IPS-20b (cell line): ENCODE data around the gene RNF144A.

Source experiments
- H3K27ac ChIP-seq: one replicate; pipeline ENCODE4 v1.5.1; 2013; ENCODE audit warnings: low read length
- H3K27me3 ChIP-seq: 2 replicates; pipeline ENCODE4 v1.6.1; 2013; ENCODE audit warnings: mild to moderate bottlenecking, low read length, inconsistent platforms; ENCODE audit not compliant: insufficient read depth
- H3K36me3 ChIP-seq: 2 replicates; pipeline ENCODE4 v1.6.1; 2013; ENCODE audit warnings: low read depth, mild to moderate bottlenecking, inconsistent platforms, low read length, moderate library complexity; ENCODE audit not compliant: insufficient read depth
- H3K4me1 ChIP-seq: 2 replicates; pipeline ENCODE4 v1.6.1; 2013; ENCODE audit warnings: mild to moderate bottlenecking, control low read depth, inconsistent platforms, low read length, moderate library complexity; ENCODE audit not compliant: insufficient read depth
- H3K4me3 ChIP-seq: 2 replicates; pipeline ENCODE4 v1.5.1; 2013; ENCODE audit warnings: mild to moderate bottlenecking, low read length, inconsistent platforms
- H3K9ac ChIP-seq: 2 replicates; pipeline ENCODE4 v1.6.1; 2013; ENCODE audit warnings: low read depth, mild to moderate bottlenecking, inconsistent platforms, low read length, moderate library complexity
- H3K9me3 ChIP-seq: 2 replicates; pipeline ENCODE4 v1.6.1; 2013; ENCODE audit warnings: mild to moderate bottlenecking, low read depth, low read length, inconsistent platforms; ENCODE audit not compliant: insufficient read depth

Gene RNF144A

DNA sequence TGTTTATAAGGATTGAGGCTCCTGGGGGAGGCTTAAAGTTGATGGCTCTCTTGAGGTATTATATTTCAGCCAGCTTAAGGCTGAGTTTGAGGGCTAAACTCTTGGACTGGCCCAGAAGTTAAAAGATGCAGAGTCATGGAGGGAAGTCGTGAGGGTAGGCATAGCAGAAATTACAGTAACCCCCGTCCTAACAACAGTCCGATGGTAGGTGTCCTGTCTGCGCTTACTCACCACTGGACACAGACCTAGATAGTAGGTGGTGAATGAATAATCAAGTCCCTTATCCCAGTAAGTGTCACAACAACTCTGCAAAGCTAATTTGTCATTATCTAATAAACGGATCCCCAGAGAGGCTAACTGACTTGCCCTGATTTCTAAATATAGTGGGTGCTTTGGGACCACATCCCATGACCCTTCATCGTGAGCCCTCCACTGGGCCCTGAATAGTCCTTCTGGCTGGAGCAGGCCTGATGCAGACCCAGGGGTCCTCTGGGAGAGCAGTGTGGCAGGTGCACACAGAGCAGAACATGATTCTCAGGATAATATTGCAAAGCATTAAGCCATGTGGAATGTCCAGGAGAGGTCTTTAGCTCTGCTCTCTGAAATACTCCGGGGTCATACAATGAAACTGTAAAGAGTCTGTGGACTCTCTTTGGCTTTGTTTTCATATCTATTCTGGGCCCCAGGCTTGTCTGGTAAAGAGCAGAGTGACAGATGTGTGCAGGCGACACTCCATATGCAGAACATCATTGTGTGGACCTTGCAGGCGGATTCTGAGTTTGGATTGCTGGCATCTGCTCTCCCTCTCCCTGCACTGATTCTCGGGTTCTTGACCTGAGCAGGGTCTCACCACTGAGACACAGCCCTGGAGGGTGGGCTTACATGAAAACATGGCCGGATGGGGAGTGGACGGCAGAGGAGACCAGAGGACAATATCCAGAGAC is 98.1 kb downstream of the RNF144A start:
- peaks cover 5% of the 10 kb centered on the region; the same call in 1 of the 2 replicates for H3K36me3 ChIP-seq
- H3K27me3 ChIP-seq, result no peaks in the 10 kb centered on the region
- H3K27ac ChIP-seq, result no peak overlapping the region
- no peak overlapping the region for H3K4me3 ChIP-seq
- no peaks in the 10 kb centered on the region for H3K9me3 ChIP-seq
- no peak overlapping the region for H3K9ac ChIP-seq
- H3K4me1 ChIP-seq, result peaks cover 9% of the 10 kb centered on the region; the same call in 1 of the 2 replicates

DNA sequence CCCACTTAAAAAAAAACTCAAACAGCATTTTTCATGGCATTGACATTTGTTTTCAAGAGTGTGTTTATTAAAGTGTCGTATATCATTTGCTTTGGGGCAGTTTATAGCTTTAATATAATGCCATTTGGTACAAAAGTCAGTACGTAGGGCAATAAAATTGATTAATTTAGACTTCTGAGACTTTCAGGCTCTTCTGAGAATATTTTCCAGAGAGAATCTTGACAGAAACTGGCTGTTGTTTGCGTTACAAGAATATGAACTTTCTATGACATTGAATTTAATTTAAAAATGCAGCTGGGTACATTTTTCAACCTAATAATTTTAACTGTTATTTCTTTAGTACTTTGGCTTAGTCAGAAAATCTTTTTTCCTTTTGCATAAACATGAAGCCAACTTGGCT is 98.9 kb downstream of the RNF144A start:
- no peak overlapping the region for H3K4me3 ChIP-seq
- H3K36me3 ChIP-seq, result peaks cover 12% of the 10 kb centered on the region; the same call in 1 of the 2 replicates
- H3K27ac ChIP-seq, result no peak overlapping the region
- no peaks in the 10 kb centered on the region for H3K27me3 ChIP-seq
- peaks cover 9% of the 10 kb centered on the region; the same call in 1 of the 2 replicates for H3K4me1 ChIP-seq
- no peaks in the 10 kb centered on the region for H3K9me3 ChIP-seq
- no peak overlapping the region for H3K9ac ChIP-seq

DNA sequence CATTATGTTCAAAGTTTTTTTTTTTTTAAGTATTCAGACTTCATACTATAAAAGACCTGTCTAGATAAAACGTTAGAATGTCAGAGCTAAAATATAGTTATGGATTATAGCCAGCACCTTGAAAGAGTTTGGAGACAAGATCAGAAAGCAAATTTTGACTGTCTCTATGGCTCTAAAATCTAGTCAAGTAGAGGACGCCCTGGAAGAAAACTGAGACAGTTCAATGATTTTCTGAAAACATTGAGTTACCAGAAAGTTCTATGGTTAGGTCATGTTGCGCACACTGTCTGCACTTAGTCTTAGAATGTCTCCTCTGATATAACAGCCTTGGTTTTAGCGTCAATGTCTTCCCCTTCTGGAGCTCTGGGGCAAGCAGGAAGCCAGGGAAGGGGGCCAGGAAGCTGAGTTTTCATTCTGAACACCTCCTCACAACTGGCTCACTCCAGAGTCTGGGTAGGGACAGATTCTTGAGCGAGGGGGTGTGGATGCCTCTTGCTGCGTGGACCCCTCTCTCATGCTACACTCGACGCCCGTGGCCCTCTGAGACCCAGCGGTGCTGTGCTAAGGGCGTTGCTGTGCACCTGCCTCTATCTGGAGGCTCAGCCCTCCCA is 99.5 kb downstream of the RNF144A start:
- Histone ChIP-seq H3K27ac (no peak overlapping the region), H3K4me1 (peaks cover 9% of the 10 kb centered on the region; the same call in 1 of the 2 replicates), H3K27me3 (no peaks in the 10 kb centered on the region), H3K36me3 (peaks cover 12% of the 10 kb centered on the region; the same call in 1 of the 2 replicates), H3K4me3 (no peak overlapping the region), H3K9me3 (no peaks in the 10 kb centered on the region), H3K9ac (no peak overlapping the region)

DNA sequence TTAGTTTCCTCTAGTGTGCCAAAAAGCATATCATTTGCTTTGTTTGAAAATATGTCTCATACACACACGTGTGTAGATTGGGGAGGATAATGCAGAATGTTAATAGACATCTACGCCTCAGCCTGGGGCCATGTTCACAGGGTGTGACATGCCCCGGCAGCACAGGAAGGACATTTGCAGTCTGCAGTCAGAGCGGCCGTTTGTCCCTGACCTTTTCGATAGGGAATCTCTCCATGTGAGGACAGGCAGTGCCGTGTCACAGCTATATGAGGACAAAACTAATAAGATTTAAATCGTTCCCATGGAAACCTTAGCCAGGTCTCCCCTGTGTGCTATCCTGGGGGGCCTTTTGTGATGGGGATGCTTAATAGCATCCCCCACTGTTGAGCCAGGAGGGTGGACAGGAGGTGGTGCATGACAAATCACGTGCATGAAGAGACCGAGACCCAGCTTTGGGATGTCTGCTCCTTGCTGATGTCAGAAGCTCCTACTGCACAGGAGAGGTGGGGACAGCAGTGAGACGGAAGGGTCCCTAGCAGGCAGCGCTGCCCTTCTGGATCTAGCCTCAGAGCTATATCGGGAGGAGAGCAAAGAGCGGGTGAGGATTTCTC is 100.6 kb downstream of the RNF144A start:
- Histone ChIP-seq H3K9me3 (no peaks in the 10 kb centered on the region), H3K4me1 (peaks cover 9% of the 10 kb centered on the region; the same call in 1 of the 2 replicates), H3K9ac (no peak overlapping the region), H3K27me3 (no peaks in the 10 kb centered on the region), H3K4me3 (no peak overlapping the region), H3K36me3 (peaks cover 12% of the 10 kb centered on the region; the same call in 1 of the 2 replicates), H3K27ac (no peak overlapping the region)

DNA sequence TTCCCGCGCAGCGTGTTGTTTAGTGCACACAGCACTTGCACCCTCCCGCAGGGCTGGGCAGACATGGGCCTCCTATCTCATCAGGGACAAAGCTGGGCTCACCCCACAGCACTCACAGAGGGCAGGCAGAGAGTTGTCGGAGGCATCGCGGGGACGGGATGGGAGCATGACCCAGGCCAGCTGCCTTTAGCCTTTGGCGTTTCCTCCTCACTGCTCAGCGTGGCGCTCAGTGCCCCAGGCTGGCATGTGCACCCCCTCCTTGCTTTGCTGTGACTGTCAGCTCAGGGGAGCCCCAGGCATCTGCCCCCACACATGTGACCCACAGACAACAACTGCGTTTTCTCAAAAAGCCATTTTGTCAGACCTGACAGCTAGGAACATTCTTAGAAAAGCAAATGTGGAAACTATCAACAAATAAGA is 101.1 kb downstream of the RNF144A start:
- peaks cover 12% of the 10 kb centered on the region; the same call in 1 of the 2 replicates for H3K36me3 ChIP-seq
- H3K9me3 ChIP-seq, result no peaks in the 10 kb centered on the region
- H3K27ac ChIP-seq, result no peak overlapping the region
- H3K9ac ChIP-seq, result no peak overlapping the region
- peaks cover 9% of the 10 kb centered on the region; the same call in 1 of the 2 replicates for H3K4me1 ChIP-seq
- H3K27me3 ChIP-seq, result no peaks in the 10 kb centered on the region
- no peak overlapping the region for H3K4me3 ChIP-seq

DNA sequence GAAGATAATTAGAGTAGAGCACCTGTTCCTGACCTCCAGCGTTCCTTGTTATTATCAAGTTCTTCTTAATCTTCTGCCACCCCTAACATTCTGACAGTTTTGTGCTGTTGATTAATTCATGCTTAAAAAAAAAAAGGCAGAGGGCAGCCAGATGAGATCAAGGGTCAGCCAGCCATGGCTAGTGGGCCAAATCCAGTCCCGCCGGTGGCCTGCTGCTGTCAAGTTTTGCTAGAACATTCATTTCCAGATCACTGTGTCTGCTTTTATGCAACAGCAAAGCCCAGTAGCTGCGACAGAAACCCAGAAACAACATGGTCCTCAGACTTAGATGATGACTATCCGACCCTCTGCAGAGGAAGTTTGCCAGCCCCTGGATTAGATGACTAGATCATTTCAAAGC is 101.6 kb downstream of the RNF144A start:
- H3K4me1 ChIP-seq, result peaks cover 9% of the 10 kb centered on the region; the same call in 1 of the 2 replicates

DNA sequence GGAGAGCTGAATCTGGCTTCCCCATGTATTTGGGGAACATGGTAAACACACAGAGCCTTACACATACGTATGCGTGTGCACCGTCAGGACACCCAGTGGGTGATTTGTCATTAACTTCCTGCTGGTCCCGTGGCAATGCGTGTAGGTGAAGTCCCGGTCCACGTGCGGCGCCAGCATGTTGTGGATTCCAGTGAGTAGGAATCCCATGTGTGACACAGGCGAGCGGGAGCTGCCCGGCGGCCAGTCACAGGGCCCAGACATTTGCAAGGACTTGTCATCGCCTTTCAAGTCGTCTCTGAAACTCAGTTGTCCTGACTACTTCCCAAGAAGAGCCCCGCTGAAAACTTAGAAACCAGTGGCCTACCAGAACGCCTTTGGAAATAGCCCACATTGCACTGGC is 102.0 kb downstream of the RNF144A start:
- no peak overlapping the region for H3K4me3 ChIP-seq
- H3K9ac ChIP-seq, result no peak overlapping the region
- H3K9me3 ChIP-seq, result no peaks in the 10 kb centered on the region
- peaks cover 9% of the 10 kb centered on the region; the same call in 1 of the 2 replicates for H3K4me1 ChIP-seq
- no peak overlapping the region for H3K27ac ChIP-seq
- H3K36me3 ChIP-seq, result peaks cover 13% of the 10 kb centered on the region; the same call in 1 of the 2 replicates
- no peaks in the 10 kb centered on the region for H3K27me3 ChIP-seq

More for the DNA sequence above, 101.6 kb downstream of the RNF144A start:
- Histone ChIP-seq H3K4me3 (no peak overlapping the region), H3K27me3 (no peaks in the 10 kb centered on the region), H3K36me3 (peaks cover 12% of the 10 kb centered on the region; the same call in 1 of the 2 replicates), H3K9ac (no peak overlapping the region), H3K9me3 (no peaks in the 10 kb centered on the region), H3K27ac (no peak overlapping the region)

DNA sequence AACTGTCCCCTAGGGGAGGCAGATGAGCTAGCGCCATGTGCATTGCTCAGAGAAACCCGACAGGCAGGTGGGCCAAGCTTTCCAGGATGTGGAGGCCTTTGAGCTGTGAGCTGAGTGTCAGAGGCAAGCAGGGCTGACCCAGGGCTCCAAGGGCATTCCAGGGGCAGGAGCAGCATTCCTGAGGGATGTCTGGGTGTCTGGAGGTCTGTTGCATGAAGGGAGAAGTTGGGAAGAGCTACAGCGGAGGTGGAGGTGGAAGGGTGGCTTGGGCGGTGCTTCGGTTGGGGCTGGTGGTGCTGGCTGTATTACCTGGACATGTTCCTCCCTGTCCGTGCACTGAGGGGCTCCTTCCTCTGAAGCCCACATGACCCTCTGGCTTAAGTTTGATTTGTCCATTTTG is 102.8 kb downstream of the RNF144A start:
- H3K27me3 ChIP-seq, result no peaks in the 10 kb centered on the region
- H3K9ac ChIP-seq, result no peak overlapping the region
- H3K4me3 ChIP-seq, result no peak overlapping the region
- no peak overlapping the region for H3K27ac ChIP-seq
- H3K4me1 ChIP-seq, result peaks cover 9% of the 10 kb centered on the region; the same call in 1 of the 2 replicates
- no peaks in the 10 kb centered on the region for H3K9me3 ChIP-seq
- peaks cover 20% of the 10 kb centered on the region for H3K36me3 ChIP-seq

DNA sequence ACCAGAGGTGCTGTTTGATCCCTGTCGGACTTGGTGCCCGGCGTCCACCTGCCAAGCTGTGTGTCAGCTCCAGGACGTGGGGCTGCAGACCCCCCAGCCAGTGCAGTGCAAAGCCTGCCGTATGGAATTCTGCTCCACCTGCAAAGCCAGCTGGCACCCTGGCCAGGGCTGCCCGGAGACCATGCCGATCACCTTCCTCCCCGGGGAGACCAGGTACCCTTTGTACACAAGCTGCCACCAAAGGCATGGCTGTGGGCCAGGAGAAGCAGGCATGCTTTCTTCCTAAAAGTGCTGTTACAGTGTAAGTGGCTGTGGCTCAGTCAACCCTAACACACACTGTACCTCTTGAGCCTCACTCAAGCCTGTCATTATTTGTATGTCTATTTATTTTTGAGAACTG is 103.3 kb downstream of the RNF144A start:
- no peaks in the 10 kb centered on the region for H3K27me3 ChIP-seq
- peaks cover 9% of the 10 kb centered on the region; the same call in 1 of the 2 replicates for H3K4me1 ChIP-seq
- peaks cover 17% of the 10 kb centered on the region for H3K36me3 ChIP-seq
- H3K9ac ChIP-seq, result no peak overlapping the region
- no peak overlapping the region for H3K27ac ChIP-seq
- no peaks in the 10 kb centered on the region for H3K9me3 ChIP-seq
- H3K4me3 ChIP-seq, result no peak overlapping the region

DNA sequence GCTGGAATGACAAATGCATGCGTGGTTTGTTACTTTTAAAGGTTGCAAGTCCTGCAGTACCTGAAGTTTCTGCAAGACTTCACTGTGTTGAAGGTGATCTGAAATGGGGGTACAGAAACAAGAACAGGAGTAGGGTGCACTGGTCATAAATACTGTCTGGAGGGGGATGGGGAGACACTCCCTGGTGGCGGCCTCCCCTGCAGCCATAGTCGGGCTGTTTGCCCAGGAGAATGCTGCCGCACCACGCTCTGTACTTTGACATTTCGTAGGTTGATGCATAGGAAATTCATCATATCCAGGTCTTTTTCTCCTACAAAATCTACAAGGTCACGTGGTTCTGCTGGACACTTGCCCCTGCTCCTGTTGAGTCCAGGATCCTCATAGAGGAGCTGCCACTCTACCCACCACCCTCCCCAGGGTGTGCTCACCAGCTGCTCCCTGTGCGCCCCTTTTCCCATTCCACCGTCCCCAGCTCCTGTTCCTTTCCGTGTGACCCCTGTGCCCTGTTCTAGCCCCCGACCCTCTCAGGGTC is 103.8 kb downstream of the RNF144A start:
- H3K4me1 ChIP-seq, result peaks cover 9% of the 10 kb centered on the region; the same call in 1 of the 2 replicates
- no peak overlapping the region for H3K4me3 ChIP-seq
- H3K27me3 ChIP-seq, result no peaks in the 10 kb centered on the region
- no peaks in the 10 kb centered on the region for H3K9me3 ChIP-seq
- no peak overlapping the region for H3K9ac ChIP-seq
- H3K36me3 ChIP-seq, result peaks cover 21% of the 10 kb centered on the region
- H3K27ac ChIP-seq, result no peak overlapping the region
